SK-N-SH (cell line): ENCODE data around the gene ALPG. TPM values are rescaled to one million over a fixed set of nuclear protein-coding genes. Genes with fewer than 3 reads are reported as not detected.

ENCODE experiments used
- CTCF ChIA-PET: fragments of 300-600, 350-600 bp; formaldehyde crosslinking; extraction: SDS; loops from one replicate; lab custom pipeline; 2021; lab: Yijun Ruan, JAX
- POLR2A ChIA-PET: fragments of 350-600 bp; sonication (Branson Sonifier 250); formaldehyde crosslinking; extraction: SDS; loops from one replicate; lab custom pipeline; 2020; ENCODE audit warnings: antibody characterized with exemption, inconsistent platforms; lab: Yijun Ruan, JAX
- DNase-seq: peaks from one replicate; pipeline ENCODE4 v3.0.0; 2012
- H2AFZ ChIP-seq: fragments of 200-600 bp; sonication (generic); 2 replicates; pipeline ENCODE4 v1.8.1; 2016; ENCODE audit warnings: antibody characterized with exemption, mild to moderate bottlenecking, low read depth
- H3F3A ChIP-seq: fragments of 200-600 bp; sonication (generic); replicated peaks from 2 replicates; pipeline ENCODE3; 2016; ENCODE audit warnings: antibody characterized with exemption, mild to moderate bottlenecking; ENCODE audit not compliant: insufficient read depth
- H3K27ac ChIP-seq, 2 experiments: fragments of 200-500 bp in 1 of 2; fragments of 200-600 bp in 1 of 2; sonication (Bioruptor generic) in 1 of 2; sonication (generic), shearing (Covaris generic) in 1 of 2; 2 replicates each; pipeline versions ENCODE4 v1.5.1 to v1.6.1; 2014 to 2016; ENCODE audit warnings: low read depth in 2 of 2, inconsistent platforms in 1 of 2, low read length in 1 of 2, mild to moderate bottlenecking in 1 of 2, mixed read lengths in 1 of 2
- H3K27me3 ChIP-seq: fragments of 200-600 bp; sonication (generic), shearing (Covaris generic); 2 replicates; pipeline ENCODE4 v1.6.1; 2016; ENCODE audit warnings: mixed run types; ENCODE audit not compliant: insufficient read depth
- H3K36me3 ChIP-seq, 2 experiments: fragments of 200-500 bp in 1 of 2; fragments of 200-600 bp in 1 of 2; sonication (Bioruptor generic) in 1 of 2; sonication (generic) in 1 of 2; replicated peaks in 1 of 2; 2 replicates each; pipeline versions ENCODE3 to v1.5.1; 2014 to 2016; ENCODE audit warnings: low read length in 1 of 2, mild to moderate bottlenecking in 1 of 2; ENCODE audit not compliant: insufficient read depth in 2 of 2, control insufficient read depth in 1 of 2
- H3K4me1 ChIP-seq, 2 experiments: fragments of 200-500 bp in 1 of 2; fragments of 200-600 bp in 1 of 2; sonication (Bioruptor generic) in 1 of 2; sonication (generic), shearing (Covaris generic) in 1 of 2; 2 replicates each; pipeline versions ENCODE4 v1.5.1 to v1.6.1; 2014 to 2016; ENCODE audit warnings: low read depth in 1 of 2, low read length in 1 of 2, mixed run types in 1 of 2; ENCODE audit not compliant: insufficient read depth in 2 of 2, control insufficient read depth in 1 of 2
- H3K4me2 ChIP-seq: fragments of 200-600 bp; sonication (generic), shearing (Covaris generic); 2 replicates; pipeline ENCODE4 v1.6.1; 2017; ENCODE audit warnings: mixed run types
- H3K4me3 ChIP-seq, 2 experiments: fragments of 200-500 bp in 1 of 2; fragments of 200-600 bp in 1 of 2; sonication (Bioruptor generic) in 1 of 2; sonication (generic), shearing (Covaris generic) in 1 of 2; 2 replicates each; pipeline versions ENCODE4 v1.5.1 to v1.8.1; 2014 to 2016; ENCODE audit warnings: low read depth in 2 of 2, inconsistent platforms in 1 of 2, low read length in 1 of 2, mild to moderate bottlenecking in 1 of 2, mixed read lengths in 1 of 2, moderate library complexity in 1 of 2
- H3K79me2 ChIP-seq: fragments of 200-600 bp; sonication (generic); 2 replicates; pipeline ENCODE4 v1.8.1; 2017; ENCODE audit warnings: mild to moderate bottlenecking; ENCODE audit not compliant: insufficient read depth
- H3K9ac ChIP-seq: fragments of 200-600 bp; sonication (generic); 2 replicates; pipeline ENCODE4 v1.6.1; 2017; ENCODE audit warnings: mixed run types
- H3K9me2 ChIP-seq: fragments of 200-600 bp; sonication (generic); 2 replicates; pipeline ENCODE4 v1.6.1; 2017; ENCODE audit warnings: mixed run types
- H3K9me3 ChIP-seq: fragments of 200-600 bp; sonication (generic); 2 replicates; pipeline ENCODE4 v1.6.1; 2017; ENCODE audit warnings: mixed run types, mild to moderate bottlenecking, moderate library complexity
- H4K20me1 ChIP-seq: fragments of 200-600 bp; sonication (generic); 2 replicates; pipeline ENCODE4 v1.6.1; 2017; ENCODE audit warnings: mild to moderate bottlenecking, mixed run types; ENCODE audit not compliant: insufficient read depth
- CHD2 ChIP-seq: fragments of 150-350 bp; IDR thresholded peaks from 2 replicates; pipeline ENCODE4 v1.6.1; 2018; ENCODE audit warnings: low read length; ENCODE audit not compliant: partially characterized antibody
- CTCF ChIP-seq: fragments of 200-600 bp; sonication (generic); IDR thresholded peaks from 2 replicates; pipeline ENCODE4 v1.6.1; 2017; ENCODE audit warnings: antibody characterized with exemption, mild to moderate bottlenecking, moderate library complexity
- EZH2phosphoT487 ChIP-seq: fragments of 200-600 bp; sonication (generic); IDR thresholded peaks from 2 replicates; pipeline ENCODE4 v1.6.1; 2017; ENCODE audit warnings: low read depth, mixed run types, mild to moderate bottlenecking, antibody characterized with exemption, moderate library complexity, borderline replicate concordance
- FOXJ3 ChIP-seq: sonication (generic); formaldehyde crosslinking; IDR thresholded peaks from 2 replicates; pipeline ENCODE4 v1.5.1; 2020; ENCODE audit warnings: mild to moderate bottlenecking, missing genetic modification reagents
- GABPA ChIP-seq: IDR thresholded peaks from 2 replicates; pipeline ENCODE4 v1.4.0; 2012; ENCODE audit warnings: low read depth, mild to moderate bottlenecking
- GATA2 ChIP-seq: sonication (generic); formaldehyde crosslinking; IDR thresholded peaks from 2 replicates; pipeline ENCODE4 v1.5.0; 2020; ENCODE audit warnings: mild to moderate bottlenecking, missing genetic modification reagents
- MEF2A ChIP-seq: IDR thresholded peaks from 2 replicates; pipeline ENCODE4 v1.4.0; 2012; ENCODE audit warnings: low read depth, borderline replicate concordance
- NFIC ChIP-seq: IDR thresholded peaks from 2 replicates; pipeline ENCODE4 v1.4.0; 2012; ENCODE audit warnings: borderline replicate concordance
- PBX3 ChIP-seq: IDR thresholded peaks from 2 replicates; pipeline ENCODE4; 2012
- RCOR1 ChIP-seq: fragments of 150-350 bp; IDR thresholded peaks from 2 replicates; pipeline ENCODE4 v1.6.1; 2017; ENCODE audit warnings: antibody characterized with exemption, low read length
- RXRA ChIP-seq: IDR thresholded peaks from 2 replicates; pipeline ENCODE4 v1.4.0; 2012; ENCODE audit warnings: low read depth, mild to moderate bottlenecking, borderline replicate concordance
- TEAD4 ChIP-seq: IDR thresholded peaks from 2 replicates; pipeline ENCODE4 v1.4.0; 2012; ENCODE audit warnings: mild to moderate bottlenecking, borderline replicate concordance; ENCODE audit not compliant: insufficient read depth
- WGBS: methylation state at CpG from one replicate; pipeline ENCODE4 v1.1.6; 2017; ENCODE audit warnings: low lambda C conversion rate; 5-methylcytosine and 5-hydroxymethylcytosine counted together
- polyA plus RNA-seq, 3 experiments: library from polyadenylated mRNA; depleted of rRNA; stranded (reverse); fragments of >200 nt; gene quantifications; 2 replicates each; pipeline ENCODE4 v1.2.3, GENCODE V29; 2012
- TF ChIP-seq, protein P1 (sequence below): IDR thresholded peaks from 2 replicates; pipeline ENCODE4 v1.4.0; 2012; ENCODE audit warnings: low read depth

ALPG gene
- polyA plus RNA-seq, 1 of the 3 experiments (the other 2 are of a cell fraction), result not detected

- Histone ChIP-seq H3K9me3 (no peaks in the 10 kb centered on the region), H3K4me1 (no peaks in the 10 kb centered on the region; a peak in 1 of 4 replicates), H3K9me2 (no peaks in the 10 kb centered on the region), H3K36me3 (no peaks in the 10 kb centered on the region), H2AFZ (no peak overlapping the region), H3K27ac (no peak overlapping the region), H3F3A (no peaks in the 10 kb centered on the region), H3K4me2 (peak overlapping the region; percentile 44; the same call in 1 of the 2 replicates), H3K9ac (no peak overlapping the region), H3K79me2 (no peaks in the 10 kb centered on the region), H4K20me1 (no peaks in the 10 kb centered on the region), H3K27me3 (peaks cover 71% of the 10 kb centered on the region), H3K4me3 (peak overlapping the region in 1 of 2 experiments; percentile 19; a peak in 1 of 4 replicates)
- ChIA-PET CTCF (interaction anchor here (0.8 to 1.3 kb wide), 4 partner anchors 17 to 105 kb away, joined by 3 to 4 read pairs (median 3); no protein-coding TSS in a partner anchor), POLR2A (no interaction called here)
- DNase-seq, result peak; percentile 66
- TF ChIP-seq CHD2 (no peak), RXRA (no peak), FOXJ3 (CRISPR knock-in tag) (no peak), GABPA (no peak), GATA2 (CRISPR knock-in tag) (no peak), MEF2A (no peak), NFIC (no peak), PBX3 (no peak), TEAD4 (no peak)
- WGBS, result 16% methylated on average over 15 of the region's 79 CpGs
These were observed 14.0 kb downstream of the ALPG start for GRCh38 chr2:232420463-232421188.

GRCh38 chr2:232421189-232421785, 14.6 kb downstream of the ALPG start:
- TF ChIP-seq, protein P1, sequence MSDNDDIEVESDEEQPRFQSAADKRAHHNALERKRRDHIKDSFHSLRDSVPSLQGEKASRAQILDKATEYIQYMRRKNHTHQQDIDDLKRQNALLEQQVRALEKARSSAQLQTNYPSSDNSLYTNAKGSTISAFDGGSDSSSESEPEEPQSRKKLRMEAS, result no peak
- TF ChIP-seq EZH2phosphoT487 (no peak), GATA2 (CRISPR knock-in tag) (no peak), FOXJ3 (CRISPR knock-in tag) (no peak), RCOR1 (no peak), CTCF (no peak), GABPA (no peak)
- TF ChIP-seq, all 33 proteins: peak for 0
- H3K27ac ChIP-seq, result no peak overlapping the region
- H3F3A ChIP-seq, result no peaks in the 10 kb centered on the region
- H3K27me3 ChIP-seq, result peaks cover 65% of the 10 kb centered on the region
- ChIA-PET POLR2A (no interaction called here), CTCF (interaction anchor here (0.8 to 1.2 kb wide), 3 partner anchors 16 to 105 kb away, joined by 3 to 4 read pairs (median 3); no protein-coding TSS in a partner anchor)
- no peaks in the 10 kb centered on the region for H3K9me3 ChIP-seq
- H3K36me3 ChIP-seq, result no peaks in the 10 kb centered on the region
- H4K20me1 ChIP-seq, result no peaks in the 10 kb centered on the region
- no peaks in the 10 kb centered on the region for H3K9me2 ChIP-seq
- H2AFZ ChIP-seq, result no peak overlapping the region
- no peaks in the 10 kb centered on the region; a peak in 1 of 4 replicates for H3K4me1 ChIP-seq
- no peaks in the 10 kb centered on the region for H3K79me2 ChIP-seq
- no peak overlapping the region for H3K4me2 ChIP-seq
- peak overlapping the region in 1 of 2 experiments; percentile 19; a peak in 1 of 4 replicates for H3K4me3 ChIP-seq
- H3K9ac ChIP-seq, result no peak overlapping the region
- no CpG with 5 or more reads among the region's 22 CpGs for WGBS
- no peak for DNase-seq
